ENCODE measurements around the gene MUC4. TPM values are rescaled to one million over a fixed set of nuclear protein-coding genes. Genes with fewer than 3 reads are reported as not detected.
"Not testable (repeated sequence)": the region's sequence is repeated elsewhere in the genome, so short reads cannot be mapped to it uniquely, and the experiment has no call there.

The MUC4 gene
- total RNA-seq, 4 donors from 2014 or later = not detected

GRCh38 chr3:195825857-195826804 lies 14.4 kb upstream of the MUC4 start:
- Histone ChIP-seq H3K4me1 (peaks cover 0 to 6% (median 0%) of the 10 kb centered on the region in 4 donors), H3K27me3 (peaks cover 0 to 5% of the 10 kb centered on the region in 2 donors), H3K27ac (no peak overlapping the region), H3K36me3 (no peaks in the 10 kb centered on the region), H3K9me3 (no peaks in the 10 kb centered on the region), H3K4me3 (no peak overlapping the region)
- no peak for DNase-seq (ENCODE audit: low spot score in 2 of 2)
- TF ChIP-seq CTCF (IDR thresholded peaks at IDR 0.05) (no peak), POLR2A (IDR thresholded peaks at IDR 0.05) (no peak)
- WGBS, 2 donors = 88 to 92% methylated on average over 47 of the region's 47 CpGs

- WGBS, 2 donors = 57% methylated on average over 15 of the region's 15 CpGs
- Histone ChIP-seq H3K27me3 (peaks cover 0 to 7% of the 10 kb centered on the region in 2 donors), H3K36me3 (no peaks in the 10 kb centered on the region), H3K9me3 (no peaks in the 10 kb centered on the region), H3K4me3 (no peak overlapping the region), H3K4me1 (peaks cover 0 to 6% (median 0%) of the 10 kb centered on the region in 4 donors), H3K27ac (no peak overlapping the region)
- no peak for TF ChIP-seq POLR2A (IDR thresholded peaks at IDR 0.05)
- TF ChIP-seq EP300 (IDR thresholded peaks at IDR 0.05) = no peak
- TF ChIP-seq CTCF (IDR thresholded peaks at IDR 0.05) = no peak
- no peak for DNase-seq (ENCODE audit: low spot score in 2 of 2)
Observed at GRCh38 chr3:195825191-195825588, 13.5 kb upstream of the MUC4 start.

- WGBS, 2 donors = 51 to 62% methylated on average over 12 to 13 of the region's 13 CpGs
- not testable (repeated sequence) for H3K27ac ChIP-seq; H3K27me3 ChIP-seq; H3K4me1 ChIP-seq; H3K9me3 ChIP-seq; H3K36me3 ChIP-seq; DNase-seq (ENCODE audit: low spot score in 2 of 2); H3K4me3 ChIP-seq
Observed at GRCh38 chr3:195824425-195825190, 12.9 kb upstream of the MUC4 start.

- Histone ChIP-seq H3K4me1 (peaks cover 0 to 6% (median 0%) of the 10 kb centered on the region in 4 donors), H3K27me3 (peaks cover 0 to 4% of the 10 kb centered on the region in 2 donors), H3K9me3 (no peaks in the 10 kb centered on the region), H3K36me3 (no peaks in the 10 kb centered on the region), H3K4me3 (no peak overlapping the region), H3K27ac (no peak overlapping the region)
- DNase-seq (ENCODE audit: low spot score in 2 of 2) = no peak
- 69 to 70% methylated on average over 13 of the region's 13 CpGs for WGBS, 2 donors
- TF ChIP-seq EP300 (IDR thresholded peaks at IDR 0.05) (no peak), POLR2A (IDR thresholded peaks at IDR 0.05) (no peak), CTCF (IDR thresholded peaks at IDR 0.05) (no peak)
Observed at GRCh38 chr3:195823999-195824398, 12.3 kb upstream of the MUC4 start.

- peaks cover 0 to 6% (median 0%) of the 10 kb centered on the region in 4 donors for H3K4me1 ChIP-seq
- peaks cover 0 to 4% of the 10 kb centered on the region in 2 donors for H3K27me3 ChIP-seq
- no peak overlapping the region for H3K4me3 ChIP-seq
- no peaks in the 10 kb centered on the region for H3K36me3 ChIP-seq
- no peak for DNase-seq (ENCODE audit: low spot score in 2 of 2)
- WGBS, 2 donors = 41 to 45% methylated on average over 10 of the region's 10 CpGs
- TF ChIP-seq CTCF (IDR thresholded peaks at IDR 0.05) = no peak
- TF ChIP-seq POLR2A (IDR thresholded peaks at IDR 0.05) = no peak
- no peak for TF ChIP-seq EP300 (IDR thresholded peaks at IDR 0.05)
- no peaks in the 10 kb centered on the region for H3K9me3 ChIP-seq
- H3K27ac ChIP-seq = no peak overlapping the region
Observed at GRCh38 chr3:195823280-195823679, 11.6 kb upstream of the MUC4 start.
